Fibroblast of skin of scalp (primary cell): ENCODE data around the gene XIAP.
A peak's percentile ranks its signal among the peaks of the same experiment; 100 is the strongest.
"Not testable (repeated sequence)": the region's sequence is repeated elsewhere in the genome, so short reads cannot be mapped to it uniquely, and the experiment has no call there.

ENCODE experiments used
- DNase-seq: peaks from one replicate; pipeline ENCODE4 v3.0.0-alpha.2; 2013

Gene XIAP

DNA sequence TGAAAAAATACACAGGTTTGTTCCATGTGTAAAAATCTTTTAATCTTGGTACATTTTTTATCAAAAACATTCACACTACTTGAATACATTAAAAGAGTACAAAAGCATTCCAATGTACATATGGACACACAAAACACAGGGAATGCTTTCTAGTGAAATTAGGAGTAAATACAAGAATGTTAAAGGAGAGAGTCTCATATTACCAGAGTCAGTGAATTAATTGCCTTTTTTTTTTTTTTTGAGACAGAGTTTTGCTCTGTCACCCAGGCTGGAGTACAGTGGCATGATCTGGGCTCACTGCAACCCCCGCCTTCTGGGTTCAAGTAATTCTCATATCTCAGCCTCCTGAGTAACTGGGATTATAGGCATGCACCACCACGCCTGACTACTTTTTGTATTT is 17.0 kb downstream of the XIAP start:
- no peak for DNase-seq

GRCh38 chrX:123878252-123878721 is 18.4 kb downstream of the XIAP start:
- peak; percentile 53 for DNase-seq

DNA sequence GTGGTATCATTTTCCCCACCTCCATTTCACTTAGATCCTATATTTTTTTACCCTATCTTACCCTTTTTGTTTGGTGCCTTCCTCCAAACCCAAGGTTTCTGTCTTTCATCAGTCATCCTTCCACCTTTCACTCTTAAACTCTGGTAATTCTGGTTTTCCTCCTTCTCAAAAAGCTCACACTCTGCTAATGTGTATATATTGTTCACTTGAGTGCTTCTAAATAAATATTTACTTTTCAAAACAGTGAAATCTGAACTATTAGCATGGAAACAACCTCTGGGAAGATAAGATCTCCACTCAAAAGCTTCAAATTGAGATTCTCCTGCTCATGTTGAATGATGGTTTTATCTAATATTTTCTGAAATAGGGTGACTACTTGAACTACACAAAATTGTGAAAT is 21.5 kb downstream of the XIAP start:
- DNase-seq: no peak

GRCh38 chrX:123882391-123882790 is 22.5 kb downstream of the XIAP start:
- no peak for DNase-seq

GRCh38 chrX:123884809-123885408 is 25.1 kb downstream of the XIAP start:
- DNase-seq: peak; percentile 36

GRCh38 chrX:123899701-123900100 is 39.8 kb downstream of the XIAP start:
- DNase-seq: peak; percentile 10

DNA sequence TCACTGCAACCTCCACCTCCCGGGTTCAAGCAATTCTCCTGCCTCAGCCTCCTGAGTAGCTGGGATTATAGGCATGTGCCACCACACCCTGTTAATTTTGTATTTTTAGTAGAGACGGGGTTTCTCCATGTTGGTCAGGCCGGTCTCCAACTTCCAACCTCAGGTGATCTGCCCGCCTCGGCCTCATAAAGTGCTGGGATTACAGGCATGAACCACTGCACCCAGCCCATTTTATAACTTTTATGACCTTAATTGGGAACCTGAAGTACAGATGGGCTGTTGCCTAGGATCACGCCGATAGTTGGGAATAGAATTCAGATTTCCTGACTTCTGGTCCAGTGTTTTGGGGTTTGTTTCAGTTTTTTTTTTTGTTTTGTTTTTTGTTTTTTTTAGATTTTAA is 43.4 kb downstream of the XIAP start:
- not testable (repeated sequence) for DNase-seq

DNA sequence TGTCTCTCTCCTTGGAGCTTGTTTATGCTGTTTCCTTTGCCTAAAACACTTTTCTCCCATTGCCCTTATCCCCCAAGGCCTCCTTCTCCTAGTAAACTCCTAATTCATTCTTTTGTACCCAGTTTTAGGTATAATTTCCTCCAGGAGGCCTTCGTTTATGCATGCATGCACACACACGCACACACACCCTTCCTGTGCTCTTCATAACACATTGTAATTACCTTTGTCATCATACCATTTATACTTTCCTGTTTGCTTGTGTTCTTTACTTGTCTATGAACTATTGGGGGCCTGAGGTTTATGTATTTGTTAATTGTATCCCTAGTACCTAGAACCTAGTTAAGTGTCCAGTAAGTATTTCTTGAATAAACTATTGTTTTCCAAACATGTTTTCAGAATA is 45.5 kb downstream of the XIAP start:
- no peak for DNase-seq

DNA sequence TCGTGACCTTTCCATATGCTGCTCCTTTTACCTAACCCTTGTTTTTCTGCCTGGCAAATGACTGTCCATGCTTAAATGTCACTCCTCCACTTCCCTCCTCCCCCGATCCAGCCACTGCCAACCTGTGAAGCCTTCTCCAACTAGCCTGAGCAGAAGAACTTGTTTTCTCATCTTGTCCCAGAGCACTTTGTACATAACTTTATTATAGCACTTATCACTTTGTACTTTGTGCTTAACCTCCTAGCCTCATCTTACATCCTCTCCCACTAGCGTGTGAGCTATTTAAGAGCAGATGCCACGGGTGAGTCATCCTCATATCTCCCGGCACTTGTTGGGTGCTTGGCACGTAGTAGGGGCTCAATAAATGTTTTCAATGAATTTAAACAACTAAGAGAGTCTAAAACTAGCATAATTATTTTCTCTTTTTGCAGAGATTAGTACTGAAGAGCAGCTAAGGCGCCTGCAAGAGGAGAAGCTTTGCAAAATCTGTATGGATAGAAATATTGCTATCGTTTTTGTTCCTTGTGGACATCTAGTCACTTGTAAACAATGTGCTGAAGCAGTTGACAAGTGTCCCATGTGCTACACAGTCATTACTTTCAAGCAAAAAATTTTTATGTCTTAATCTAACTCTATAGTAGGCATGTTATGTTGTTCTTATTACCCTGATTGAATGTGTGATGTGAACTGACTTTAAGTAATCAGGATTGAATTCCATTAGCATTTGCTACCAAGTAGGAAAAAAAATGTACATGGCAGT is 46.9 kb downstream of the XIAP start:
- no peak for DNase-seq

GRCh38 chrX:123909523-123909922 is 49.7 kb downstream of the XIAP start:
- no peak for DNase-seq

DNA sequence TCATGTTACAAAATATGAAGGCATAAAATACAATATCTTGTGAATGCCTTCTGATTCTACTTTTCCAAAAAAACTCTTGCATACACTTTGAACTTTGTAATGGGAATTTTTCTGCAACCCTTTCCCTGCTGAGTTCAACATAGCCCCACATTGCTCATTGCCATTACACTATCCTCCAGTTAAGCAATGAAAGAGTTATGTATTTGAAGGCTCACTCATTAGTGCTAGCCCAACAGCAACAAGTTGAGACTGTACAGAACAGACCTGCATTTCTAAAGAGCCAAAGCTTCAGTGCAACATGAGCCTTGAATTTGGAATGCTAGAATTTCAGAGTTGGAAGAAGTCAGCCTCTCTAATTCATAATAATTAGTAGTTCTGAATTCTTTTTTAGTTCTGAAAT is 57.2 kb downstream of the XIAP start:
- no peak for DNase-seq

GRCh38 chrX:123918106-123918721 is 58.4 kb downstream of the XIAP start:
- DNase-seq: no peak

DNA sequence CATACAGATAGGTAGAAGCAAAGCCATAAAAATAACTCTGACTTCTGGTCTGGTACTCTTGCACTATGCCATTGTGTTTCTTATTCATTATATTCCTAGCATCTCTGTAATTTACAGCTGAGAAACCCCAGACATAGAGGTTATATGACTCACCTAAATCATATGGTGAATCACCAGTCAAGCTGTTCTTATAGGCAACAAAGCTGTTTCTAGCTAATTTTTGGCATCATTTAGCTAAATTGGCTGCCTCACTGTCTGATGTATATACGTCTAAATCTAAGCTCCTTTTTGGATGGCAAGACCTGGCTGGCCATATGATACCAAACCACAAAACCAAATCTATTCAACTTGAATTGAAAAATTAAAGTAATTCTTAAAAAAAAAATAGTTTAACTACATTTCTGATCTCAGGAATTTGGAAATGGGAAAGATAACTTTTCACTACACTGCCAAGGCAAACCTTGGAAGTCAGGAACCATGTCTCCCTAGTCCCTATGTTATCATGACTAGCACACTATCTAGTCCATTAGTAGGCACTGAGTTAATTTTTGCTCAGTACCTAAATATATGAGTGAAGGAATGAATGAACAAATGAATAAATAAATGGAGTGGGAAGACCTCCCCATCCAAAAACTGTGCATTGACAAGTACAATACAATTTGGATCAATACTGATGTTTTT is 60.4 kb downstream of the XIAP start:
- DNase-seq: peak; percentile 84

GRCh38 chrX:123923211-123923610 is 63.4 kb downstream of the XIAP start:
- DNase-seq: no peak

GRCh38 chrX:123924186-123924585 is 64.3 kb downstream of the XIAP start:
- no peak for DNase-seq

DNA sequence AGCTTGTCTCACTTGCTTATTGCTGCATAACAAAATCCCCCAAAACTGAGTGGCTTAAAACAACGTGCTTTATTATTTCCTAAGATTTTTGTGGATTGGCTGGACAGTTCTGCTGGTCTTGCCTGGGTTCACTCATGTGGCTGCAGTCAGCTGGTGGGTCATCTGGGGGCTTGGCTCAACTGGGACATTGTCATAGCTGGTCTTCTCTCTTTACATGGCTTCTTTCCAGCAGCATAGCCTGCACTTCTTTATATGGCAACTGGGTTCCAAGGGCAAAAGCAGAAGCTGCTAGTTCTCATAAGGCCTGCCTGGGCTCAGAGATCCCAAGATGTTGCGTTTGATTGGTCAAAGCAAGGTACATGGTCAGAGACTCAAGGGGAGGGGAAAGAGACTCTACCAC is 68.0 kb downstream of the XIAP start:
- no peak for DNase-seq

DNA sequence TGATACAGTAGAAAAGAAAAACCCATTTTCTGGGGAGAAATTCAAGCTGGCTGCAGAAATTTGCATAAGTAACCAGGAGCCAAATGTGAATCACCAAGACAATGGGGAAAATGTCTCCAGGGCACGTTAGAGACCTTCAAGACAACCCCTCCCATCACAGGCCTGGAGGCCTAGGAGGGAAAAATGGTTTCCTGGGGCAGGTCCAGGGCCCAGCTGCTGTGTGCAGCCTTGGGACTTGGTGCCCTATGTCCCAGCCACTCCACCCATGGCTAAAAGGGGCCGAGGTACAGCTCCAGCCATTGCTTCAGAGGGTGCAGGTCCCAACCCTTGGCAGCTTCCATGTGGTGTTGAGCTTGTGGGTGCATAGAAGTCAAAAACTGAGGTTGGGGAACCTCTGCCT is 72.2 kb downstream of the XIAP start:
- DNase-seq: not testable (repeated sequence)

GRCh38 chrX:123943074-123943473 is 83.2 kb downstream of the XIAP start:
- no peak for DNase-seq

DNA sequence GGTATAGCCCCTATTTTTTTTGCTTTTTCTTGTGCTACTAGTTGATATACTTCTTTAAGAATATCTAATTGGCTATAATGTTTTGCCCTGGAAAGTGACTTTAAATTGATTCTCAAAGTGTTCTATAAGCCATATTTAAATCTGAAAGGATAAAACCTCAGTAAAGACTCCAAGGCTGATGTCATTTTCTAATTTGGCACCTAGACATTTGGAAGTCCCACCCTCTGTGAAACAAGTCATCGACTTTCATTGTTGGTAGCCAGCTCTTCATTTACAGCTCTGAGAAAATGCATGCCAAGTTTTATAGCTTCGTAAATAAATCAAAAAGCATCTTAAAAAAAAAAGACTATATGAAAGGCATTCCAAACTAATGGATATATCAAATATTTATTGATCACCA is 83.6 kb downstream of the XIAP start:
- DNase-seq: no peak

- no peak for DNase-seq
Observed at GRCh38 chrX:123949846-123950245, 90.0 kb downstream of the XIAP start.

GRCh38 chrX:123959281-123960063 is 99.6 kb downstream of the XIAP start:
- DNase-seq: peak; percentile 17

GRCh38 chrX:123960956-123961267 is 101.1 kb downstream of the XIAP start:
- no peak for DNase-seq
